VCaP (cell line): ENCODE results near the gene NFILZ.

ENCODE experiments used
- H3K27ac ChIP-seq: fragments of 450-650 bp; 2 replicates; pipeline ENCODE4 v1.5.1; 2017
- TF ChIP-seq, protein P1 (sequence below): fragments of 450-650 bp; conservative IDR thresholded peaks from 2 replicates; pipeline ENCODE4 v1.5.1; 2017; ENCODE audit warnings: mild to moderate bottlenecking, moderate library complexity

The NFILZ gene

GRCh38 chr19:8608941-8609278, 21.5 kb upstream of the NFILZ start:
- TF ChIP-seq, protein P1, sequence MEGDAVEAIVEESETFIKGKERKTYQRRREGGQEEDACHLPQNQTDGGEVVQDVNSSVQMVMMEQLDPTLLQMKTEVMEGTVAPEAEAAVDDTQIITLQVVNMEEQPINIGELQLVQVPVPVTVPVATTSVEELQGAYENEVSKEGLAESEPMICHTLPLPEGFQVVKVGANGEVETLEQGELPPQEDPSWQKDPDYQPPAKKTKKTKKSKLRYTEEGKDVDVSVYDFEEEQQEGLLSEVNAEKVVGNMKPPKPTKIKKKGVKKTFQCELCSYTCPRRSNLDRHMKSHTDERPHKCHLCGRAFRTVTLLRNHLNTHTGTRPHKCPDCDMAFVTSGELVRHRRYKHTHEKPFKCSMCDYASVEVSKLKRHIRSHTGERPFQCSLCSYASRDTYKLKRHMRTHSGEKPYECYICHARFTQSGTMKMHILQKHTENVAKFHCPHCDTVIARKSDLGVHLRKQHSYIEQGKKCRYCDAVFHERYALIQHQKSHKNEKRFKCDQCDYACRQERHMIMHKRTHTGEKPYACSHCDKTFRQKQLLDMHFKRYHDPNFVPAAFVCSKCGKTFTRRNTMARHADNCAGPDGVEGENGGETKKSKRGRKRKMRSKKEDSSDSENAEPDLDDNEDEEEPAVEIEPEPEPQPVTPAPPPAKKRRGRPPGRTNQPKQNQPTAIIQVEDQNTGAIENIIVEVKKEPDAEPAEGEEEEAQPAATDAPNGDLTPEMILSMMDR, result no peak
- H3K27ac ChIP-seq, result no peak overlapping the region

- TF ChIP-seq, protein P1, result no peak
- no peak overlapping the region for H3K27ac ChIP-seq
Observed at GRCh38 chr19:8609279-8610040, 21.0 kb upstream of the NFILZ start.

DNA sequence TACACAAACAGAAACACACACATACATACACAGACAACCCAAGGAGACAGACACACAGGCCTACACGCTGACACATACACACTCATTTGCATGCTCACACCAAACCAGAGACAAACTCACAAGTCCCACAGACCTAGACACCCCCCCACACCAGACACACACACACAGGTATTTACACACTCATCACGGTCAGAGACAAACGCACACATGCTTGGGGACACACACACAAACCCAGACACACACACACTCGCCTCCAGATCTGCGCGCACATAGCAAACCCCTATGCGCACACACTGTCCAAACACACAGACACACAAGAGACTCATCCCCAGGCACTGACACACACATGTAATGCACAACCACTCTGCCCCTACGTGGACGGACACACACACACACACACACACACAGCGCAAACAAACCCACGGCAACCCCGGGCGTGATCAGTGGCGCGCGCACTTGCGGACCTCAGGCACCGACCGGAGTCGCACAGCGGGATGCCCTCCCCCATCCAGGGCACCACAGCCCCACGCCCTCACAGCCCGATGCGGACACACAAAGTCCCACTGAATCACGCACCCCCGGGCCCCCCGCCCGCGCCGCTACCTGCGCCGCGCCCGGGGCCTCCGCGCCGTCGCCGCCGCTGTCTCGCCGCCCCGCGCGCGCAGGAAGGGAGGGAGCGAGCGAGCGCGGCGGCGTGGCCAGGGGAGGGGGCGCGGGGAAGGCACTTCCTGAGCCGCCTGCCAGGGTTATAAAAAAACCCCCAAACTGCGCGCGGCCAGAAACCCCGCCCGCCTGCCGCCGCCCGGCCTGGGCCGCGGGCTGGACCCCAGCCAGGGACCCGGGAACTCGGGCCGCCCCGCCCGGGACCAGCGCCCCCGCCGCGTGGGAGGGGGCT, 20.1 kb upstream of the NFILZ start, which contains the start of gene ADAMTS10:
Gene ADAMTS10 (minus strand): TSS at position 675 of the 895 bp plus-strand sequence. CDS start 5,005 bp downstream, outside the sequence.
- H3K27ac ChIP-seq, result no peak within 1 kb of the TSS; the same call in 1 of the 2 replicates
- TF ChIP-seq, protein P1, result no peak

- no peak overlapping the region; the same call in 1 of the 2 replicates for H3K27ac ChIP-seq
- TF ChIP-seq, protein P1, result no peak
Observed at GRCh38 chr19:8610936-8611300, 19.5 kb upstream of the NFILZ start.

DNA sequence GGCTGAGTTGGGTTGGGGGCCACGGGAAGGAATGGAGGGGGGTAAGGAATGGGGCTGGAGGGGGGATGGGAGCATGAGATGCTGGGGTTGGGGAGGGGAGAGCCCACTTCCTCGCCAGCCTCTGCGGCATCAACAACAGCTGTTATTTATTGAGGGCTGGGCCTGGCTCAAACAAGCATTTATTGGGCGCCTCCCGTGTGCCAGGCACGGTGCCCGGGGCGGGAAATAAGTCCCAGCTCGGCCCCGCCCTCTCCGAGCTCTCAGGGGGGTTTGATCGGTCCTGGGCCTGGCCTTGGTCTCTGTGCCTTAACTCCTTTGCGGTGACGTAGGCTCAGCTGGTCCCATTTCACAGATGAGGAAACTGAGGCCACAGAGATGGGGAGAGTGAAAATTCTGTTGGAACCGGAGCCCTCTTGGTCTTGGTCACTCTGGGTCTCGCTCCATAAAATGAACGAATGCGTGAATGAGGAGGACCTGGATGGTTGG, 19.0 kb upstream of the NFILZ start:
- TF ChIP-seq, protein P1, result no peak
- no peak overlapping the region for H3K27ac ChIP-seq

DNA sequence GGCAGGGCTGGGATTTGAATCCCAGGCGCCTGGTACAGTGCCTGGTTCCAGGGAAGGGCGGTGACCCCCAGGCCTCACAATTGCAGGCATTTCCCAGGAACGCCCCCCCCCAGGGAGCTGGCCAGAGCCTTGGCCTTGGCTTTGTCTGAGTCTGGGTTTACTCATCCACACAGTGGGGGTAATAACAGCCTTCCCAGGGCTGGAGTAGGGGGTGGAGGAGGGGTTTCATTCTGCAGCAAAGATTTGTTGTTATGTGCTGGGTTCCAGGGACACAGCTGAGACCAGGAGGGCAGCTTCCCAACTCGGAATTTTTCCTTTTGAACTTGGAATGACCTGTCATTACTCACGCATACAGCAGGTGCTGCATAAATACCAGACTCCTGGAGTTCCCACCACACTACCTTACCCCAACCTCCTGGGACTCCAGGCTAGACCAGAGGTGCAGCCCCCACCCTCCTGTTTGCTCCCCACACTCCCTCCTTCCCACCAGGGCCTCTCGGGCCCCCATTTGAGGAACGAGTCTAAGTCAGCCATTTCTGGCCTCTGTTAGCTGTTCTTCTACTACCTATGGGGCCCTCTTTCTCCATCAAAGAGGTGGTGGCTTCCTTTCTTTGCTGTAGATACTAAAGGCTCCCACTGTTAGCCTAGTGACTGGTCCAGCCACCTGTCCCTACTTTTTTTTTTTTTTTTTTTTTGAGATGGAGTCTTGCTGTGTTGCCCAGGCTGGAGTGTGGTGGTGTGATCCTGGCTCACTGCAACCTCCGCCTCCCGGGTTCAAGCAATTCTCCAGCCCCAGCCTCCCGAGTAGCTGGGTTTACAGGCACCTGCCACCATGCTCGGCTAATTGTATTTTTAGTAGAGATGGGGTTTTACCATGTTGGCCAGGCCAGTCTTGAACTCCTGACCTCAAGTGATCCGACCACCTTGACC, 18.3 kb upstream of the NFILZ start:
- TF ChIP-seq, protein P1, result no peak
- no peak overlapping the region for H3K27ac ChIP-seq
